Osteoblast (primary cell): ENCODE measurements around the gene WWOX. TPM values are rescaled to one million over a fixed set of nuclear protein-coding genes. Genes with fewer than 3 reads are reported as not detected.
A peak's percentile ranks its signal among the peaks of the same experiment; 100 is the strongest.

Experiments
- DNase-seq: peaks from one replicate; pipeline ENCODE4 v3.0.0; 2011; ENCODE audit warnings: low spot score, mixed read lengths; ENCODE audit not compliant: insufficient read length; ENCODE audit errors: missing footprints
- H2AFZ ChIP-seq: 2 replicates; pipeline ENCODE4 v1.6.0; 2011; ENCODE audit warnings: mild to moderate bottlenecking, low read length
- H3K27ac ChIP-seq: 2 replicates; pipeline ENCODE4 v1.5.1; 2011; ENCODE audit warnings: mild to moderate bottlenecking, low read depth, low read length, moderate library complexity
- H3K27me3 ChIP-seq: 2 replicates; pipeline ENCODE4 v1.6.0; 2012; ENCODE audit warnings: mild to moderate bottlenecking, control low read depth, inconsistent platforms, low read length, moderate library complexity; ENCODE audit not compliant: insufficient read depth
- H3K36me3 ChIP-seq: 2 replicates; pipeline ENCODE4 v1.5.1; 2011; ENCODE audit warnings: mild to moderate bottlenecking, low read length, control low read depth, moderate library complexity; ENCODE audit not compliant: insufficient read depth
- H3K4me1 ChIP-seq: 2 replicates; pipeline ENCODE4 v1.5.1; 2011; ENCODE audit warnings: mild to moderate bottlenecking, low read length, control low read depth, moderate library complexity; ENCODE audit not compliant: insufficient read depth
- H3K4me2 ChIP-seq: 2 replicates; pipeline ENCODE4 v1.6.0; 2011; ENCODE audit warnings: mild to moderate bottlenecking, low read length; ENCODE audit not compliant: insufficient read depth
- H3K4me3 ChIP-seq: fragments of 200-600 bp; sonication (generic); 3 replicates; pipeline ENCODE4 v1.5.1; 2012; ENCODE audit warnings: mild to moderate bottlenecking, low read length, inconsistent platforms; ENCODE audit not compliant: insufficient read depth
- H3K79me2 ChIP-seq: 2 replicates; pipeline ENCODE4 v1.6.0; 2012; ENCODE audit warnings: mild to moderate bottlenecking, low read length, control low read depth, inconsistent platforms; ENCODE audit not compliant: insufficient read depth
- H3K9me3 ChIP-seq: 2 replicates; pipeline ENCODE4 v1.5.1; 2011; ENCODE audit warnings: low read depth, low read length, control low read depth
- H4K20me1 ChIP-seq: 2 replicates; pipeline ENCODE4 v1.6.0; 2012; ENCODE audit warnings: mild to moderate bottlenecking, low read length, control low read depth; ENCODE audit not compliant: insufficient read depth
- total RNA-seq: library from RNA; depleted of rRNA; stranded (reverse); fragments of >200 nt; gene quantifications from 2 replicates; pipeline ENCODE4 v1.2.3, GENCODE V29; 2012
- TF ChIP-seq, protein P1 (sequence below): IDR thresholded peaks from 2 replicates; pipeline ENCODE4 v1.5.1; 2011; ENCODE audit warnings: mild to moderate bottlenecking, low read depth, low read length, moderate library complexity; ENCODE audit errors: extremely low read depth

WWOX gene
- total RNA-seq, 1 donor = 23.9 TPM

DNA sequence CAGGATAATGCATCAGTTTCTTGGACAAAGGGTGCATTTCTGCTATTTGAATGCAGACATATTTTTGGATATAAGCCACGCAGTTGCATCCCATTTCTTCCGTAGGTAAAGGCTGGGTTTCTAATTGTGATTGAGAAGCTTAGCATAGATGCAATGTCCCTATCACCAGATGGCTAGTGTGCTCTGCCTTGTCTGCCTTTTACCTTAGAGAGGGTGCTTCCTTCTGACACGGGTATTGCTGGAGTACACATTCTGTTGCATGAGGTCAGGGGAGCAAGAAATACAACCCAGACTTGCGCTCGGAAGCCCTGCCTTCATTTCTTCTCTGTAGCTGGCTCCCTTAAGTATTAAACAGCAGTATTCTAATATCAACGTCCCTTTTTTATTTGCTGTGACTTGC, 337.4 kb downstream of the WWOX start:
- Histone ChIP-seq H3K9me3 (no peaks in the 10 kb centered on the region), H3K4me1 (no peaks in the 10 kb centered on the region), H3K36me3 (no peaks in the 10 kb centered on the region), H3K4me2 (no peak overlapping the region), H3K79me2 (no peaks in the 10 kb centered on the region), H3K27ac (no peak overlapping the region), H2AFZ (no peak overlapping the region), H4K20me1 (no peaks in the 10 kb centered on the region), H3K4me3 (no peak overlapping the region), H3K27me3 (no peaks in the 10 kb centered on the region)
- TF ChIP-seq, protein P1, sequence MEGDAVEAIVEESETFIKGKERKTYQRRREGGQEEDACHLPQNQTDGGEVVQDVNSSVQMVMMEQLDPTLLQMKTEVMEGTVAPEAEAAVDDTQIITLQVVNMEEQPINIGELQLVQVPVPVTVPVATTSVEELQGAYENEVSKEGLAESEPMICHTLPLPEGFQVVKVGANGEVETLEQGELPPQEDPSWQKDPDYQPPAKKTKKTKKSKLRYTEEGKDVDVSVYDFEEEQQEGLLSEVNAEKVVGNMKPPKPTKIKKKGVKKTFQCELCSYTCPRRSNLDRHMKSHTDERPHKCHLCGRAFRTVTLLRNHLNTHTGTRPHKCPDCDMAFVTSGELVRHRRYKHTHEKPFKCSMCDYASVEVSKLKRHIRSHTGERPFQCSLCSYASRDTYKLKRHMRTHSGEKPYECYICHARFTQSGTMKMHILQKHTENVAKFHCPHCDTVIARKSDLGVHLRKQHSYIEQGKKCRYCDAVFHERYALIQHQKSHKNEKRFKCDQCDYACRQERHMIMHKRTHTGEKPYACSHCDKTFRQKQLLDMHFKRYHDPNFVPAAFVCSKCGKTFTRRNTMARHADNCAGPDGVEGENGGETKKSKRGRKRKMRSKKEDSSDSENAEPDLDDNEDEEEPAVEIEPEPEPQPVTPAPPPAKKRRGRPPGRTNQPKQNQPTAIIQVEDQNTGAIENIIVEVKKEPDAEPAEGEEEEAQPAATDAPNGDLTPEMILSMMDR = no peak
- no peak for DNase-seq

DNA sequence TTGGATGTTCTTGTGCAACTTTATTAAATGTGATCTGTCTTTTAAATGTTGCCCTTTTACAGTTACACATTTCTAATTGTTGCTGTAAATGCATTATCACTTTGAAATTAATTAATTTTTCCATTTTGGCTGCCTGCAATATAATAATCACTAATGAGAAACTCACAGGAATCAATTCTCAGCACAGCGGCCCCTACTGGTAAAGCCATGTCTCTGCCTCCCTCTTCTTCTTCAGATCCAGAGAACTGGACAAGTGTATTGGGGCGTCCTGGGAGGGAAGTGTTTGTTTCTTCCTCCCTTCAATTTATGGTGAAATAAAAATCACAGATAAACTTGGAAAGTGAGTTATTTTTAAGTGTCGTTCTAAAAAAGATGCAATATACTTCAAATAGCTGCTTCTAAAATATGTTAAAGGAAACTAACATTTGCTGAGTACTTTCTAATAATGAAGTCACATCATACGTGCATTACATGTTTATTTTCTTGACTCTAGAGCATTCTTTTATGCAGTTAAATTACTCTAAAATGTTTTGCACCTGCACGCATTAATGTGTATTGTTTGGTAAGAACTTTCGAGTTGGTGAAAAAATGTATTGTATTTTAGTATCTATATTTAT, 338.0 kb downstream of the WWOX start:
- H3K27me3 ChIP-seq = no peaks in the 10 kb centered on the region
- TF ChIP-seq, protein P1 = peak; percentile 66
- H4K20me1 ChIP-seq = no peaks in the 10 kb centered on the region
- no peak overlapping the region for H3K4me3 ChIP-seq
- no peaks in the 10 kb centered on the region for H3K9me3 ChIP-seq
- H3K4me1 ChIP-seq = no peaks in the 10 kb centered on the region
- H3K36me3 ChIP-seq = no peaks in the 10 kb centered on the region
- H3K27ac ChIP-seq = no peak overlapping the region
- no peaks in the 10 kb centered on the region for H3K79me2 ChIP-seq
- H3K4me2 ChIP-seq = no peak overlapping the region
- DNase-seq = peak; percentile 77
- H2AFZ ChIP-seq = no peak overlapping the region

- H3K27me3 ChIP-seq = no peaks in the 10 kb centered on the region
- H3K36me3 ChIP-seq = no peaks in the 10 kb centered on the region
- no peaks in the 10 kb centered on the region for H3K9me3 ChIP-seq
- no peaks in the 10 kb centered on the region for H3K4me1 ChIP-seq
- no peaks in the 10 kb centered on the region for H3K79me2 ChIP-seq
- no peak overlapping the region for H3K4me3 ChIP-seq
- no peak for DNase-seq
- H4K20me1 ChIP-seq = no peaks in the 10 kb centered on the region
- TF ChIP-seq, protein P1 = no peak
- no peak overlapping the region for H2AFZ ChIP-seq
- H3K4me2 ChIP-seq = no peak overlapping the region
- no peak overlapping the region for H3K27ac ChIP-seq
Observed at GRCh38 chr16:78438219-78438618, 338.8 kb downstream of the WWOX start.

- Histone ChIP-seq H4K20me1 (no peaks in the 10 kb centered on the region), H3K4me2 (no peak overlapping the region), H3K4me1 (no peaks in the 10 kb centered on the region), H3K4me3 (no peak overlapping the region), H3K27me3 (no peaks in the 10 kb centered on the region), H2AFZ (no peak overlapping the region), H3K79me2 (no peaks in the 10 kb centered on the region), H3K36me3 (no peaks in the 10 kb centered on the region), H3K27ac (no peak overlapping the region), H3K9me3 (no peaks in the 10 kb centered on the region)
- no peak for DNase-seq
- TF ChIP-seq, protein P1 = no peak
Observed at GRCh38 chr16:78438632-78439031, 339.2 kb downstream of the WWOX start.
